Astrocyte of the spinal cord (primary cell): Measurements from ENCODE around the gene SLC7A8.

Experiments used
- DNase-seq: peaks from one replicate; pipeline ENCODE4 v3.0.0; 2011; ENCODE audit warnings: low read depth, low spot score
- H3K4me3 ChIP-seq: 2 replicates; pipeline ENCODE4 v1.5.1; 2011; ENCODE audit warnings: low read depth, mild to moderate bottlenecking, low read length, moderate library complexity
- in situ Hi-C: cut with HindIII; loops from 2 replicates; pipeline ENCODE4 v1.10.0; 2017; ENCODE audit warnings: low sequenced_read_pairs
- TF ChIP-seq, protein P1 (sequence below): IDR thresholded peaks from 2 replicates; pipeline ENCODE4 v1.5.1; 2012; ENCODE audit warnings: low read depth, mild to moderate bottlenecking, low read length, inconsistent platforms

SLC7A8 gene

DNA sequence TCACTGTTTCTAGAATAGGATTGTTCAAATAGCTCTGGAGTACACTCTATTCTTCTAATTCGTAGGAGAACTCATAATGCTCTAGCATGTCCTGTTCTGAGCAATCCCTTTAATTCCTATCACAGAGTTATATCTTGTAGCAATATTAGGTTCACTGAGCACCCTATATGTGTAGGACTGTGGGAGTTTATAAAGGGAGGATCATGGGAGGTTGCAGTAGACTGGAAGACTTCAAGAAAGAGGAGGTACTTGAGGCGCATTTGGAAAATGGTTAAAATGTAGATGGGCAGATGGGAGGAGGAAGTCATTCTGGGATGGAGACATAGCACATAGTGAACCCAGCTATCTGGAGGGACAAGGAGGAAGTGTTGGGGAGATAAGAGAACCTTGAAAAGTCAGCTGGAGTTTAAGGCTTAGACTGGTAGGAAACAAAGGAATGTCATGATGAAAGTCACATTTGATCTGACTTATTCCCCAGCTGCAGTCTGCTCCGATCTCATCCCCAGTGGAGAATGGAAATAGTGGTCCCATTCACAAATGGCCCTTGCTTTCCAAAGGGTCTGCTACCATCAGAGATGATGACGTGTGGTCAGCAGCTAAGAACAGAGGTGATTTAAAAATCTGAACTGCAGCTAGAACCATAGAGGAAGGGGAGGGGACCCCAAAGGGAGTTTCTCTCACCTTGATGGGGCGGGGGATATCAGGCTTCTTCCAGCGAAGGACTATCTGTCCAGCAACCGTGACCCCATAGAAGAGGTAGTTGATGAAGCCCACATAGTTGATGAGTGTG, 54.3 kb downstream of the SLC7A8 start:
- in situ Hi-C loops = no loop called here
- no peak overlapping the region for H3K4me3 ChIP-seq
- no peak for DNase-seq
- TF ChIP-seq, protein P1, sequence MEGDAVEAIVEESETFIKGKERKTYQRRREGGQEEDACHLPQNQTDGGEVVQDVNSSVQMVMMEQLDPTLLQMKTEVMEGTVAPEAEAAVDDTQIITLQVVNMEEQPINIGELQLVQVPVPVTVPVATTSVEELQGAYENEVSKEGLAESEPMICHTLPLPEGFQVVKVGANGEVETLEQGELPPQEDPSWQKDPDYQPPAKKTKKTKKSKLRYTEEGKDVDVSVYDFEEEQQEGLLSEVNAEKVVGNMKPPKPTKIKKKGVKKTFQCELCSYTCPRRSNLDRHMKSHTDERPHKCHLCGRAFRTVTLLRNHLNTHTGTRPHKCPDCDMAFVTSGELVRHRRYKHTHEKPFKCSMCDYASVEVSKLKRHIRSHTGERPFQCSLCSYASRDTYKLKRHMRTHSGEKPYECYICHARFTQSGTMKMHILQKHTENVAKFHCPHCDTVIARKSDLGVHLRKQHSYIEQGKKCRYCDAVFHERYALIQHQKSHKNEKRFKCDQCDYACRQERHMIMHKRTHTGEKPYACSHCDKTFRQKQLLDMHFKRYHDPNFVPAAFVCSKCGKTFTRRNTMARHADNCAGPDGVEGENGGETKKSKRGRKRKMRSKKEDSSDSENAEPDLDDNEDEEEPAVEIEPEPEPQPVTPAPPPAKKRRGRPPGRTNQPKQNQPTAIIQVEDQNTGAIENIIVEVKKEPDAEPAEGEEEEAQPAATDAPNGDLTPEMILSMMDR = no peak

DNA sequence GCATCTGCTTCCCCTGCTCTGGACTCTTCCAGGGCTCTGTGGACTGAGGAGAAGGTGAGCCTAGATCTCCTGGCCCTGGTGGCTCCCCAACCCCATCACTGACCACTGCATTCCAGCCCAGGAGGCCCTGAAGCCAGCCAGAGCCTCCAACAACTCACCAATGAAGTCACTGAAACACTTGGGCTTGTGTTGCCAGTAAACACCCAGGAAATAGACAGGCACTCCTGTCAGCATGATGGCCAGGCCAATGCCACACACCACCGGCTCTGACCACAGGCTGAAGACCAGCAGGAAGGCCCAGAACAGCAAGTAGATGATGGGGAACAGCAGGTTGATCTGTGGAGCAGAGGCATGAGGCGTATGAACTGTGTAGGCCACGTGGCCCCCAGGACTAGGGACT, 55.6 kb downstream of the SLC7A8 start:
- no peak overlapping the region for H3K4me3 ChIP-seq
- in situ Hi-C loops = no loop called here
- DNase-seq = no peak
- TF ChIP-seq, protein P1 = no peak

GRCh38 chr14:23126548-23127278, 56.7 kb downstream of the SLC7A8 start:
- no peak for DNase-seq
- in situ Hi-C loops = no loop called here
- no peak overlapping the region for H3K4me3 ChIP-seq
- TF ChIP-seq, protein P1 = no peak

DNA sequence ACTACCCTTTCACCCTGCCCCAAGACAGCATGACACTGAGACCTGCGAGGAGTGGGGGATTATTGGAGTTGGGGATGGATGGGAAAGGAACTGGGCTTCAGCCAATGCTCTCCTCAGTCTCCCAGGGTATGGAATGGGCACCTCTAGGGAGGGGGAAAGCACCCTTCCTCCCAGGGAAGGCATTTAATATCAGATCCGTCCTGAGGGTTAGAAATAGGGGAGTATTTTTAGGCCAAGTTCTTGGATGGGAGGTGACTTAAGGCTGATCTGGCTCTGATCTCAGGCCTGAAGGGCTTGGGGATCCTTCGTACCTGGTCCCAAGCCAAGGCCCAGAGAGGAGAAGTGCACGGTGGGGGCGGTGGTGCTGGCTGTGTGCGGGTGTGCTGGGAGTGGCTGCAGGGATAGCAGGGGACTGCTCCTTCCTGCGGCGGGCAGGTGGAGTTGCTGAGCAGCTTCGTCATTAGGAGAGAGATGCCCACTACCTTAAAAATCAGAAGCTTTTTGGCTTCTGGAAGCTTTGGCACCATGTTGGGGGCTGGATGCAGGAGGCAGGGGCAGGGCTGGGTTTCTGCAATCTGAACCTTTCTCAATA, 57.4 kb downstream of the SLC7A8 start:
- in situ Hi-C loops = no loop called here
- TF ChIP-seq, protein P1 = no peak
- no peak overlapping the region for H3K4me3 ChIP-seq

DNA sequence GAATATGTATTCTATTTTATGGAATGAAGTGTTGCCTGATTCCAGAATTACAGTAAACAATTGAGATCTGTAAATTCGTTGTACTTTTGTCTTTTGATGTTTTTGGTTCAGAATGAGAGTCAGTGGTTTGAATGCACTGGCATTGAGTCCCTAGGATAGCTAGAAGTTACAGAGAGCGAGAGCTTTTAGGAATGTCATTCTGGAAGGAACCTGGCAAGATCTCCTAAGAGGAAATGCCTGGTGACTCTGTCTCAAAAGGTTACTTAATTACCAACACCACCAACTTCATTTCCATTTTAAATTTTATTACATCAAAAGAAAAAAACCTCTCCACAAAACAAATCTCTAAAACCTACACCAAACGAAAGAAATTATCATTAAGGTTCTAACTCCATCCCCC, 58.4 kb downstream of the SLC7A8 start:
- no peak overlapping the region for H3K4me3 ChIP-seq
- in situ Hi-C loops = no loop called here
- TF ChIP-seq, protein P1 = no peak
- no peak for DNase-seq

More for the DNA sequence above, 57.4 kb downstream of the SLC7A8 start:
- no peak for DNase-seq

GRCh38 chr14:23124337-23124954, 59.0 kb downstream of the SLC7A8 start:
- H3K4me3 ChIP-seq = no peak overlapping the region
- TF ChIP-seq, protein P1 = no peak
- no peak for DNase-seq
- in situ Hi-C loops = no loop called here
